Stimulated activated CD4-positive, alpha-beta T cell treated with anti-CD3 and anti-CD28 coated beads, Interleukin-4, amount 100 ng/mL, for 4 hours (primary cell): ENCODE measurements around the gene ITM2C.

Experiments
- DNase-seq, 2 experiments: peaks; one replicate each; pipeline ENCODE4 v3.0.0-alpha.2; 2020

Gene ITM2C

DNA sequence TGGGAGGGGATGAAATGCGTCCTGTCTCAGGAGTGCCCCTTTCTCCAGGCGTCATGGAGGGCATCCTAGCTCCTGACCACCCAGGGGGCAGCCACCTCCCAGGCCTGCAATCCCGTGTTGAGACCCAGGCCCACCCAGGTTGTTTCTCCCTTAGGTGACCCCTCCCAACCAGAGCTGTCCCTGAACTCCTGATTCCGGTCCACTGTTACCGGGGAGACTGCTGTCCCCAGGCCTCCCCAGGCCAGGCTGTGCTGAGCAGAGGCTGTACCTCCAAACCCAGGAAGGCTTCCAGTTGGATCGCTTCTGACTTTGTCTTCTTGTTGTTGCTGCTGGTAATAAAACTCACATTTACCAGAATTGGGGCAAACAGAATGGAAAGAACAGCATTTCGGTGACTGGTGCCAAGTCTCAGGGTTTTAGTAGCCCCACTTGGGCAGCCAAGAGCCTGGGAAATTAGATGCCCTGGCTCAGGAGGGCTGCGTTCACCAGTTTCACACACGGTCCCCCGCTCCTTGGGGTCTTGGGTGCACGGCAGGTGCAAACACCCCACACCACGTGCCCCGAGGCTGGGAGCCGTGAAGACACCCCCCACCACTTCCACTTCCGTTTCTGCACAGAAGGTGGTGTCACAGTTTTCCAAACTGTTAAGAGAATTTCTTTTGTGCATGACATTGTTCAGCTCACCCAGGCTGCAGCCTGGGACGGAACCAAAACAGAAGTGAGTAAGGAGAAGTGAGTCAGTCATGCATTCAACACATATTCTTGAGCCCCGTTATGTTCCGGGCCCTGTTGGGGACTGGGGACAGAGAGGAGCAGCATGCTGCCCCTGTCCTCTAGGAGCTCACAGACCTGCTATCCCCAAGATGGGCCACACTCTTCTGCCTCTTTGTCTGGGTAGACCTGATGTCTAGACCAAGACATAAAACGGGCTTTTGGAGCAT is 29.4 kb downstream of the ITM2C start:
- DNase-seq, result no peak

DNA sequence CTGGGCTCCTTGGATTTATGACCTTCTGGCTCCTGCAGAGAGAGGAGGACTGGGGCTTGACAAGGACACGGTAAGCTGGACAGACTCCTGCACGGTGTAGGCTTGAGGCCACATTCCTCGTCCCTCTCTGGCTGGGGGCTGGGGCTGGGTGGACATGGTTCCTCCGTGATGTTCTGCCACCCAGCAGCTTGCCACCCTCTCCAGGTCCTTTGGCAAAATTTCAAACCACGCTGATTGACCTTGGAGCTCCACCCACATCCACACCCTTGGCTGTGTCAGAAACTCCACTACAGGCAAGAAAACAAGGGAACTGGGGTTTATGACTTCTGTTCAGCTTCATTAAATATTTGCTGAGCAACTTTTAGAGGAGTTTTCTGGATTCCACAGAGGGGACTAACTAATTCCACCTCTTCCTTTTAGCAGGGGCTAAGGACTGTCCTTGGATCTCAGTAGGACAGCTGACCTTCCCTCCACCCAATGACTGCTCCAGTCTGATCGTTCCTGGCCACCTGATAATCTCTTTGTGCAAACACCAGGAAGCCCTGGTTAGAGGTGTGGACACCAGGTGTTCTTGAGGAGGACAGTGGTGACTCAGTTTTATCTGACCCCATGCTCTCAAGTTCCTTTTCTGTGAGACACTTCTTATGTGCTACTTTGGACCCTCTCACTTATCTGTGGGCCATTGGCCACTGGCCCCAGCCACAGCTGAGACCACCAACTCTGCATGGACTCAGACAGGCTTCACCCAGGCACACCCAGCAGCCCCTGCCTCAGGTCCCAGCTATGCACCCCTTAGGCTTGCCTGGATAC is 31.0 kb downstream of the ITM2C start:
- no peak for DNase-seq

DNA sequence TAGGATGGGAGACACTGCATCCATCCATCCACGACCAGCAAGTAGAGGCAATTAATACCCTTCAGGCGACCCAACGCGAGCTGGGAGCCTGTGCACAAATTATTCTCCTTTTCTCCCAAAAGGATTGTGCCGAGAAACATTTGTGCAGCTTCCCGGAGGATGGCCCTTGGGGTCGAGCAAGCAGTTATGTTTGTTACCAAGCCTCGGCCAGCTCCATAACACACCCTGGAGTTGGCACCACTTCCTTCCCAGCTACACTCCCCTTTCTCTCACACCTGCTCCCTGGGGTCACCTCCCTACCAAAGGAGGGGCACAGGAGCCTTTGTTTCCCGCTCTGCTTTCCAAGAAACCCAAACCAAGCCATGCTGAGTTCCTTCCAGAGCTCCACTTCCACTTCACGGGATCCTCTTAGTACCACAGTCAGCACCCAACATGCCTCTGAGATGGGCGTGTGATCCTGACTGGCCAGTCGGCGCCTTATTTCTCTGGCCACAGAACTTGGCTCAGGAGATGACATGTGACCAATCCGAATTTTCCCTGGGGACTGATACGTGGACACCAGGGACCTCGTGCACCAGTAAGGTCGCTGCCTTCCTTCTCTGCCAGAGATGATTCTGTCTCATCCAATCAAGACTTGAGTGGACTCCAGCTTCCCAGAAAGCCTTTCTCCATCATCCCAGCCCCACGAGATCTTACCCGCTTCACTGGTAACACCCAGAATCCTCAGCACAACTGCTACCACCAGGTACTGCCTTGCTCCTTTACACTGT is 31.8 kb downstream of the ITM2C start:
- no peak for DNase-seq

DNA sequence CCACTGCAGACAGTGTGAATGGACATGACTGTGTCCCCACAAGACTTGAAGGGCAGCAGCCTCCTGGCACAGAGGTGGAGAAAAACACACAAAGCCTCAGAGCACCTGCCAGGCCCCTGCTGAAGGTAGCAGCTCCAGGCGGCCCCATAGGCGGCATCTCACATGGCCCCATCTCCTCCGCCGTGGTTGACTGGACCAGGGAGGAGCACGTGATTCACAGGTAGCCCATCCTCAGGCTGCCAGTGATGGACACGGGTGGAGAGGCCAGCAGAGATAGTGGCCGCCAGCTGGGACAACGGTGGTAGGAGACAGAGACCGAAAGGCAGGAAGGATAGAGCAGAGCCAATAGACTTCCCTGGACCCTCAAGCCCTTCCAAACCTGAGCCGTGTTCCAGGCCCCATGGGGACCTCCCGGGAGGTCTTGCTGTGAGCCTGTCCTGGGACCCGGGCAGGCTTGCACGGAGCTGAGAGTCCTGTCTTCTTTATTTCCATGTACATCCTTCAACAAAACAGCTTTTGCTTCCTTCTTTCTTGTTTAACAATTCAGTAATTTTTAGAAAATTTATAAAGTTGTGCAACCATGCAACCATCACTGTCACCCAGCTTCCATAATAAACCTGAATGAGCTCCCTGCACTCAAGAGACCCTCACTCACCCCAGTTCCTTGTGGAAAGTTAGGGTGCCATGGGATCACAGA is 33.4 kb downstream of the ITM2C start:
- DNase-seq, result no peak

DNA sequence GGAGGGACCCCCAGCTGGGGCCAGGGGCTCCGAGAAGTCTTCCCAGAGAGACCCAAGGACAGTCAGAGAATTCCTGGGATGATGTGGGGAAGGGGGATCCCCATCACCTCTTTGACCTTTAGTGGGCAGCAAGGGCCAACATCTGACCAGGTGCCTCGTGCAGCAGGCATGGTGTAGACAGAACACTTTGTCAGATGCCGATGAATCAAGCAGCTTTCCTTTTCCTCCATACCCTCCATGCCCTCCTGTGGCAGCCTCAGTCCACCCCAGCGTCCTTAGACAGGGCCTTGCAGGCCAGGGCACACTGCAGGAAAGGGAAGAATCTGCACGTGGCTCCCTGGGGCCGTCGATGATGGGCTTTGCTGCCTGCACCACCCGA is 34.0 kb downstream of the ITM2C start:
- no peak for DNase-seq

DNA sequence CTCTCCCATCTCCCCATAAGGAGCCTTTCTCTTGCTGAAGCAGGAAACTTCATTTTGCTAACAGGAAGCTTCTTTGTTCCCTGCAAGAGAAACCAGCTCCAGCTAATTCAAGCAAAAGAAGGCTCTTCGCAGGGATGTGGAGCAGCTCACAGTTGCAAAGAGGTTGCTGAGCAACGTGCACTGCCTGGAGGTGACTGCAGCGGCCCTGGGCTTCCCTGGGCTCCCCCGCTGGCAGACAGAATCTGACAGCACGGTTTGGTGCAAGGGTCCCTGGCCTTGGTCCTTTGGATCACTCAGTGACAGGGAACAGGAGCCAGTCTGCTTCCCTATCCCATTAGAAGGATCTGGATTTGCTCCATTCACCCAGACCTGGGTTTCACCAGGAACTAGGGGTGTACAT is 34.5 kb downstream of the ITM2C start:
- no peak for DNase-seq

DNA sequence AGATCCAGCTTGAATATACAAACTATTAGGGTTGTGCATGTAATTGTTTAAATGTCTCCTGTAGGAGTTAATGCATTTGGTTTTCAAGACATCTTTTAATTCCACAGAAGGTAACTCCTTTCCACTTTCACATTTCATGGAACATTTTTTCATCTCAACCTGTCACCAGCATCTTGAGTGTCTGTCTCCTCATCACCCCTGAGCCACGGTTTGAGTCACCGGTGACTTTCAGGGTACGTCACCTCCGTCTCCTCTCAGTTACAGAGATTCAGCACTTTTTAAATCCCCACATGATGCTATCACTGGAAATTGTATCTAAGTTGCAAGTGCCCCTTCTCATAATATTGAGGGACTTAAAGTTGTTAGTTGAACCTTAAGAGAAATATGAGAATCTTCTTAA is 35.0 kb downstream of the ITM2C start:
- peak in 1 of 2 experiments; percentile 25 for DNase-seq

DNA sequence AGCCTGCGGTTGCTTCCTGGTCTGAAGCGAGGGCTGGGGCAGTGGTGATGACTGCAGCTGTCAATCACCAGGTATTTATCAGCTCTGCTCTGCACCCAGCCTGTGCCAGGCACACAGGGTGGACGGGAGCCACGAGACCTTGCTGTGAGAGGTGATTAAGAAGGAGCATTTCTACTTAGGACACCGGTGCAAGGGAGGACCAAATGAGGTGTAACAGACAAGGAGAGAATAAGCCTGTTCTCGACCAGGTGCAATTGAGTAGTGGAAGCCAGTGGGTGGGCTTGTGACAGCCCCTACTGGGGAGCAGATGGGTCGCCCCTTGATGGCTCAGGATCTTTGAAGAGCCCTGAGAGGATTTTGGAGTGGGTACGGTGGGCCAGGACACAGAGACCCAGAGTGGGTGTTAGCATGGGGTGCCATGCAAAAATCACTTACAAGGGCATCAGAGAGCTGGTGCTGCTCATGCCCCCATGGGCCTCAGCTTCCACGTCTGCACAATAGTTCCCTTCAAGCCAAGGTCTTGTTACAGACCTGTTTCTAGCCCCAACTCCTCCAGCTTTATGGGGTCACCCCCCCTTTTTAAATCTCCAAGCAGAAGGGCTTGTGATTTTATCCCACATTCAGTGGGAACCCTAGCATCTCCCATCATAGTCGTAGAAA is 35.7 kb downstream of the ITM2C start:
- DNase-seq, result no peak

DNA sequence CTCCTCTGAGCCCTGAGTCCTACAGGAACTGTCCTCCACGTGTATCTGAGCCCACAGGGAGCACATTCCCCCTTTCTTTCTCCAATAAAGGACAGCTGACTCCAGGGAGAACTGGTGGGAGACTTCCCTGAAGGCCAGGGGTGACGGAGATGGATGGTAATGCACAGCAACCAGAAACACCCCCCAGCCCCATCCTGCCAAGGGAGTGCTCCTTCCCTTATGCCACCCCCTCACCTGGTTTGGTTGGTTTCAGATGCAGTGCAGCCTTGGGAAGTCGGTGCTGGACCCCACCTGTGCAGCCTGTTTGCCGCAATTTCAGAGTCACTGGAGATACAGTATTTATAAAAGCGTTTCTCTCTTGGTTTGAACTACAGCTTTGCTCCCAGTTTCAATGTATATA is 36.3 kb downstream of the ITM2C start:
- no peak for DNase-seq

DNA sequence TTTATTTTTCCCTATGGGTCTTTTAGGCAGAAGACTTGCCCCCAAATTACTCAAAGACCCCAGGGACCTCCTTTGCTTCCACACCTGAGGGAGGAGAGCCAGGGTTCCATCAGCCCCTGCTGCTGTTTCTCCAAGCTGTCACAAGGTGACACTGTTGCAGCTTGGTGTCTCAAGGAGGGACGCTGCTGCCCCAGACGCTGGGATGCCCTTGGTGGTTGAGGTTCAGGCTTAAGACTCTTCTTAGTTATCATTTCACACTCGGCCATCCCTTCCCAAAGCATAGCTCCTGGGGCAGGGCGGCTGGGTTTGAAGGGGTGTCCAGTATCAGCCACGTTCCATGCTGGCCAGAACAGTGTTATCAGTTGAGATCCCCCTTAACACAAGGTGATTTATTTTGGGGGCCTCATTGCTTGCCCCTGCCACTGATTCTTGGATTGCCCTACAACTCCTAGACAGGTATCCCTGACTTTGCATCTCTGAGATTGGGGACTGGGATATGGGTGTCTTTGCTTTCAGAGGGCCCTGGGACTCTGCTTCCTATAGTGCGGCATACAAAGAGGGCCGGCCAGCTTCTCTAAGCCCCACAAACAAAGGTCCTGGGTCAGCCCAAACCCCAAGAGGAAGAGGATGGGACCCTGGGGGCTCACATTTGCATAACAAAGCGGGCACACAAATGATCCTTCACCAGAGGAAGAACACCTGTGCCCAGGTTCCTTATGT is 37.6 kb downstream of the ITM2C start:
- peak; percentile 53 to 55 for DNase-seq

DNA sequence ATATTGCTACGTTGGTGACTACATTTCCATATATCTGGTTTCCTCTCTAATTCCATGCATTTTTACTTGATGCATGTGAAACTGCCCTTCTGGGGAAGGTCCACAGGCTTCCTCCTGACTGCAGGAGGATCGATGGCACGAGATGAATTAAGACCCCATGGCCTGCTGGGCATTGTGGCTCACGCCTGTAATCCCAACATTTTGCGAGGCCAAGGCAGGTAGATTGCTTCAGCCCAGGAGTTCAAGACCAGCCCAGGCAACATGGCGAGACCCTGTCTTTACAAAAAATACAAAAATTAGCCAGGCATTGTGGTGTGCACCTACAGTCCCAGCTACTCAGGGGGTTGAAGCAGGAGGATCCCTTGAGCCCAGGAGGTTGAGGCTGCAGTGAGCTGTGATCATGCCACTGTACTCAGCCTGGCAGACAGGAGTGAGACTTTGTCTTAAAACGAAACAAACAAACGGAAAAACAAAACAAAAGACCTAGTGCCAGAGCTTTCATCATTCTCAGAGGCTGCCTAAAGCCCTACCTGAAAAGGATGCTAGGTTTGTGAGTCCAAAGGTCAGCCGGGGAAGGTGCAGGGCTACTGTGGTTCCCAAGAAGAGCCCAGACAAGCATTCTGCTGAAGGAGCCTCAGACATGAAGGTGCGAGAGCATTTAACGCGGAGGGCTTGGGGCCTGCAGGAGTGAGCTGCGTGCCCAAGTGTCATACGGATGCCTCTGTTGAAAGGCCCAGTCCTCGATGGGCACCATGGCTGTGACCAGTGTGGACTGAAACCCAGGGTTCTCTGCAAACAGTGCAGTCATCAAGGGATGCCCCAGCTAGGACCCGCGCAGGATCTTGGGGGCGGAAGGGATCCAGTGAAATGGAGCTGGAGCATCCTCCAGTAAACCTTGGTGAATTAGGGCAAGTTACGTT is 38.7 kb downstream of the ITM2C start:
- no peak for DNase-seq

DNA sequence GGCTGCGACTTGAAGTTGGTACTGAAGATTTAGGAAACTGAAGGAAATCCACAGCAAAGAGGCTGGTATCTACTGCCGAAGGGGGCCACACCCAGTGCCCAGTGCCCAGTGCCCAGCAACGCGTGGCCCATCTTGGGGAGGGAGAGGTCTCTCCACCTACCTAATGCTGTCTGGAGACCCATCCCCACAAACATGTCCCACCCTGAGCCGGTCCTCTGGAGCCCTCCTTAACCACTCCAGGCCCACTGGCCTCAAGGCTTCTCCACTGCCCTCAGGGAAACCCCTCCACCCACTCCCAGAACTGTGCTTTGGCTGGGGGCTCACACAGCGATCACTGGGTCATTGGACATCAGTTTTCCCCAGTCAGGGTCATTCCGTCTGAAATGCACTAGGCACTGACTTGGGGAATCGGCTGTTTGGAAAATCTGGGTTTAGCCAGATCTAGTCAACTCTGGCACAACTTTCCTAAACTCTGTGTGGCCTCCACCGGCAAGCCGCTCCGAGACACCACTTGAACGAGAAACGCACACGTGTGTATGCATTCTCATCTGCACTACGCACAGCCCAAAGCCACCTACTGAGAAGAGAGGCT is 40.2 kb downstream of the ITM2C start:
- DNase-seq, result no peak

DNA sequence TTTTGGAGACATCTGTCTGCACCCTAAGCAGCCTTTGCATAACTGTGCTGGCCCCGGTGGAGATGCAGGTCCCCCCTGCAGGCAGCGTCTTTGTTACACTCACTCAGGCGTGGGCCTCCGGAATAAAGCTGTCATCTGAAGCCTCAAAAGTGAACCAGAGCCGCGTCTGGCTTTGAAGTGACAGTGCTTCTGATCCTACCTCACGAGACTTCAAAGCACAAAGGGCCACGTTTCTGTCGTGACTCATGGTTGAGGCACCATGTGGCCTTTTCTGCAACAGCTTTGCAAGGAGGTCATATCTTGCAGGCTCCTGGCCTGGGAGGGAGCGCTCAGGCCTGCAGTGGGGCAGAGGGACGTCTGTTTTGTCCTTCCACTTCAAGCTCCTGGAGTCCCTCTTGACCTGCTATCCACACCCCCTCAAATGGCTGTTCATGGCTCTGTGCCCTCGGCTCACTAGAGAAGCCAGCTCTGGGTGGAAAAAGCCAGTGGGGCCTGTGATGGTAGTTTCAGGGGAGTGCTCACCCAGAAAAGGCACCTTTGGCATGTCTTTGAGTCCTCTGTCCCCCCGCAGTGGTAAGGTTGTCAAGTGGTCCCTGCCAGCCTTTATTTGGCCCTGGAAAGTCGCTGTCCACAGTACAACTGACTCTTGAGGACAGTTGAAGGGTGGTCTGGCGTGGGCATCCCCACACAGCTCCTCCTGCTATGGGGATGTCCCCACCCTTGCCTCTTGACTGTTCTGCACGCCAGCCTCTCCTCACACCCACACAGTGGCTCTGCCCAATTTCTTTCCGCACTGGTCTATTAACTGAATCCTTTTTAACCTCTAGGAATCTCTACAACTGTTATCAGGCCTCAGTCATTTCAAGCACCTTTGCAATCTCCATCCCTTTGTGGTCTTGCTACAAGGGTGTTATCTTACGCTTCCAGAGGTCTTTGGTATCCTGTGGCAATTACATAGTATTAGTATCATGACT is 41.0 kb downstream of the ITM2C start:
- DNase-seq, result peak; percentile 82 to 97

DNA sequence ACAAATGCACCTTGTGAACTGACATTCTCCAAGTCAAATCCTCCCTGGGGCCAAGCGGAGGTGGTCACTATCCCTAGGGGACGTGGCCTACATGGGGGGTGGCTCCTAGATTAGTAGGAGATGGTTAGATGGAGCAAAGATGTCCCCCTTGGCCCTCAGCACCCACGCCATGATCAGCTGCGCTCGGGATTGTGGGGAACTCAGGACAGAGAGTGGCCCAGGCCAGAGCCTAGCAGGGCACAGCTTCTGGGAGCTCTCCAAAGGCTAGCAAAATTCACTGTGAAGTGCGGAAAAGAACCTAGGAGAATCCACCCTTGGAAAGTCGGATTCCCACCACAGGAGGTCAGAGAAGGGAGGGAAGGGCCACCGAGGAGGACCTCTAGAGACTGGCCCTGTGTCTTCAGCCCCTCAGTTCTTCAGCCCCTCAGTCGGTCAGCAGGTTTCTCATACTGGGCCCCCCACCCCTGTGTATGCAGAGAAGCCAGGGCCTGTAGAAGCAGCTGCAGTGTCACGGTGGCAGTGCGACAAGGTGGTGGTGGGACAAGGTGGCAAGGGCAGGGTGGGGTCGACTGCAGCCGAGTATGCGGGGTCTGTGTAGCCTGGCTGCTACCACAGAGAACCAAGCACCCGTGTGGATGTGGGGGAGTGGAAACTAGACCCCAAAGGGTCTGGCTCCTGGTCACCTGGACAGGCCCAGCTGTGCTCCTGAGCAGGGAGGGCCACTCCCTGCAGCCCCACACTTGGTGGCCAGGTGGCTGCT is 41.9 kb downstream of the ITM2C start:
- no peak for DNase-seq

DNA sequence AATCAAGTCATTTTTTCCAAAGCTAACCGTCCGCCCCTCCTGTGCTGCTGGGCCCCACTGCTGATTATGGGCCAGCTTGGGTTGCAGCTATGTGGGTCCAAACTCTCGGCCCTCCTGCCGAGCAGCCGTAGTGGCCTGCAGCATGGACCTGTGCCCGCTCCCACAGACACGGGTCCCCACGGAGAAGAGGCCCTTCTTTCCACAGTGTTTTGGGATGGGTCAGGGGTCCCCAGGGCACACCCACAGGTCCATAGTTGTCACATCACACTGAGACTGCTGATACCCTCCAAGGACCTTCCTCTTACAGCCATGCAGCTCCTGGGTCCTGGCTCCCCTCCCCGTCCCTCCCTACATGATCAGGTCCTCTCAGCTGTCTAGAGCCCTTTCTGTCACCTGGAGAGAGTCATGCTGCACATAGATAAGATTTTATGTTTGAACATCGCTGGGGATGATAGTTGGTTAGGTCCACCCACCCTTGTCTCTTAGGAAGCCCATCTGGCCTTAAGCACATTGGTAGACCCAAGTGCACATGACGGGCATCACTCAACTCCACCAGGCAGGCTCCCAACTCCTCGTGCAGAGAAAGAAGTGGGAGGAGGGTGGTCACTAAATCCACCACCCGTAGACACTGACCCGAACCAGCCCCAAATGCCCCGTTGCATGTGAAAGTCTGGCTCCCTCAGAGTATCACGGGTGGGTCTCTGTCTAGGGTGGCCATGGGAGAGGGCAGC is 42.8 kb downstream of the ITM2C start:
- no peak for DNase-seq

DNA sequence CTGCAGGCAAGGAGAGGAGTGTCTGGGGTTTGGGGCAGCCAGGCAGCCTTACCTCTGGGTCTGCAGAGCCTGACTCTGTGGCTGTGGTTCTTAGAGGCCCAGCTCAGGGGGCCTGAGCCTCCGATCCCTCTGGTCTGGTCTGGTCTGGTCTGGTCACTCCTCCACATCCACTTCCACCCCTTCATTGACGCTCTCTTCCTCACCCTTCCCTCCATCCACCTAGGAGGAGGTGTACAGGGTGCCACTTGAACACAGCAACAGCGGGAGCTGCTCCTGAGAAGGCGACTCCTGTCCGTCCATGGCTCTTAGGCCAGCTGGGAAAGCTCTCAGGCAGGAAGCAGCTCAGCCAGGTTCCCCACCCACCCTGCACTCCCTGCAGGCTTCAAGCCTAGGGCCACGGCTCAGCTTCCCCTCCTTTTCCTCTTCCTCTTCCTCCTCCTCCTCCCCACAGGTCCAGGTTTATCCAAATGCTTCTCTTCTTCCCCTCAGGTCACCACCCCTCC is 43.4 kb downstream of the ITM2C start:
- no peak for DNase-seq
